Activated B cell treated with CpG ODN at 0.5 μM for 24 hours (primary cell): Measurements from ENCODE around the gene MORF4L2. TPM values are rescaled to one million over a fixed set of nuclear protein-coding genes. Genes with fewer than 3 reads are reported as not detected.

ENCODE experiments used
- ATAC-seq: fragments of 200-7000 bp; cut with Tn5 transposase; one replicate; pipeline ENCODE4 v1.10.0; 2021; ENCODE audit warnings: low read depth, mild to moderate bottlenecking, moderate library complexity
- CTCF ChIA-PET: fragments of 350-600 bp; sonication (Branson Sonifier 250); formaldehyde crosslinking; loops from one replicate; lab custom pipeline; 2021; ENCODE audit warnings: antibody characterized with exemption; lab: Charles Lee
- POLR2A ChIA-PET: fragments of 350-600 bp; sonication (Branson Sonifier 250); formaldehyde crosslinking; loops from one replicate; lab custom pipeline; 2021; ENCODE audit warnings: antibody characterized with exemption; lab: Charles Lee
- DNase-seq: peaks from one replicate; pipeline ENCODE4 v3.0.0; 2022
- H3K27ac Mint-ChIP-seq: one replicate; pipeline ENCODE4 v1.8.0; 2020; ENCODE audit warnings: mixed read lengths
- H3K27me3 Mint-ChIP-seq: one replicate; pipeline ENCODE4 v1.8.0; 2021; ENCODE audit warnings: mixed read lengths
- H3K36me3 Mint-ChIP-seq: one replicate; pipeline ENCODE4 v1.8.0; 2021; ENCODE audit warnings: low read depth, mixed read lengths
- H3K4me1 Mint-ChIP-seq: one replicate; pipeline ENCODE4 v1.8.0; 2021; ENCODE audit warnings: mixed read lengths
- H3K4me3 Mint-ChIP-seq: one replicate; pipeline ENCODE4 v1.8.0; 2020; ENCODE audit warnings: mild to moderate bottlenecking, mixed read lengths
- H3K9me3 Mint-ChIP-seq: one replicate; pipeline ENCODE4 v1.8.0; 2020; ENCODE audit warnings: mixed read lengths
- CTCF ChIP-seq: fragments of 200-600 bp; IDR thresholded peaks from one replicate; pipeline ENCODE4 v1.8.0; 2022; ENCODE audit warnings: antibody characterized with exemption, mild to moderate bottlenecking
- intact Hi-C: fragments of 100-400 bp; cut with micrococcal nuclease; formaldehyde crosslinking; loops from one replicate; pipeline ENCODE4 v1.15.1; 2024
- total RNA-seq: library from RNA; stranded (reverse); gene quantifications from 2 replicates; pipeline ENCODE4 v1.2.3, GENCODE V29; 2022

Gene MORF4L2
- total RNA-seq, 1 donor from 2014 or later: 111 TPM

GRCh38 chrX:103730147-103730795, 43.8 kb upstream of the MORF4L2 start:
- ATAC-seq (no peak), DNase-seq (no peak)
- H3K9me3 Mint-ChIP-seq: no peaks in the 10 kb centered on the region
- H3K27ac Mint-ChIP-seq: no peak overlapping the region
- H3K4me1 Mint-ChIP-seq: peaks cover 4% of the 10 kb centered on the region
- TF ChIP-seq CTCF: no peak
- intact Hi-C loops: no loop called here
- peaks cover 2% of the 10 kb centered on the region for H3K27me3 Mint-ChIP-seq
- H3K4me3 Mint-ChIP-seq: no peak overlapping the region
- H3K36me3 Mint-ChIP-seq: no peaks in the 10 kb centered on the region
- POLR2A ChIA-PET: no interaction called here
- CTCF ChIA-PET: no interaction called here

- POLR2A ChIA-PET: no interaction called here
- no peak for TF ChIP-seq CTCF
- DNase-seq (no peak), ATAC-seq (no peak)
- H3K9me3 Mint-ChIP-seq: no peaks in the 10 kb centered on the region
- peaks cover 2% of the 10 kb centered on the region for H3K27me3 Mint-ChIP-seq
- no peak overlapping the region for H3K4me3 Mint-ChIP-seq
- H3K4me1 Mint-ChIP-seq: peaks cover 4% of the 10 kb centered on the region
- intact Hi-C loops: no loop called here
- H3K36me3 Mint-ChIP-seq: no peaks in the 10 kb centered on the region
- CTCF ChIA-PET: no interaction called here
- H3K27ac Mint-ChIP-seq: no peak overlapping the region
These were observed 42.5 kb upstream of the MORF4L2 start for GRCh38 chrX:103729015-103729414.

GRCh38 chrX:103727115-103727514, 40.6 kb upstream of the MORF4L2 start:
- POLR2A ChIA-PET: no interaction called here
- CTCF ChIA-PET: no interaction called here

GRCh38 chrX:103726477-103726876, 40.0 kb upstream of the MORF4L2 start:
- Mint-ChIP-seq H3K4me3 (no peak overlapping the region), H3K9me3 (no peaks in the 10 kb centered on the region), H3K27ac (no peak overlapping the region), H3K36me3 (no peaks in the 10 kb centered on the region), H3K4me1 (peaks cover 4% of the 10 kb centered on the region), H3K27me3 (peaks cover 4% of the 10 kb centered on the region)
- no peak for ATAC-seq
- intact Hi-C loops: no loop called here
- ChIA-PET CTCF (no interaction called here), POLR2A (no interaction called here)
- DNase-seq: no peak
- no peak for TF ChIP-seq CTCF

More at GRCh38 chrX:103727115-103727514, 40.6 kb upstream of the MORF4L2 start:
- H3K36me3 Mint-ChIP-seq: no peaks in the 10 kb centered on the region
- H3K27ac Mint-ChIP-seq: no peak overlapping the region
- no peak for ATAC-seq
- intact Hi-C loops: no loop called here
- no peak overlapping the region for H3K4me3 Mint-ChIP-seq
- no peak for DNase-seq
- H3K27me3 Mint-ChIP-seq: peaks cover 4% of the 10 kb centered on the region
- TF ChIP-seq CTCF: no peak
- peaks cover 4% of the 10 kb centered on the region for H3K4me1 Mint-ChIP-seq
- no peaks in the 10 kb centered on the region for H3K9me3 Mint-ChIP-seq

- DNase-seq (no peak), ATAC-seq (no peak)
- Mint-ChIP-seq H3K27ac (no peak overlapping the region), H3K9me3 (no peaks in the 10 kb centered on the region), H3K36me3 (no peaks in the 10 kb centered on the region), H3K4me1 (no peaks in the 10 kb centered on the region), H3K27me3 (peaks cover 2% of the 10 kb centered on the region), H3K4me3 (no peak overlapping the region)
- CTCF ChIA-PET: no interaction called here
- TF ChIP-seq CTCF: no peak
- POLR2A ChIA-PET: no interaction called here
- intact Hi-C loops: no loop called here
These were observed 36.0 kb upstream of the MORF4L2 start for GRCh38 chrX:103722505-103722904.
